ENCODE results near the gene MINDY4. TPM values are rescaled to one million over a fixed set of nuclear protein-coding genes. Genes with fewer than 3 reads are reported as not detected.

MINDY4 gene
- total RNA-seq, 2 experiments from 2014 or later, result 0.36 to 0.60 TPM

DNA sequence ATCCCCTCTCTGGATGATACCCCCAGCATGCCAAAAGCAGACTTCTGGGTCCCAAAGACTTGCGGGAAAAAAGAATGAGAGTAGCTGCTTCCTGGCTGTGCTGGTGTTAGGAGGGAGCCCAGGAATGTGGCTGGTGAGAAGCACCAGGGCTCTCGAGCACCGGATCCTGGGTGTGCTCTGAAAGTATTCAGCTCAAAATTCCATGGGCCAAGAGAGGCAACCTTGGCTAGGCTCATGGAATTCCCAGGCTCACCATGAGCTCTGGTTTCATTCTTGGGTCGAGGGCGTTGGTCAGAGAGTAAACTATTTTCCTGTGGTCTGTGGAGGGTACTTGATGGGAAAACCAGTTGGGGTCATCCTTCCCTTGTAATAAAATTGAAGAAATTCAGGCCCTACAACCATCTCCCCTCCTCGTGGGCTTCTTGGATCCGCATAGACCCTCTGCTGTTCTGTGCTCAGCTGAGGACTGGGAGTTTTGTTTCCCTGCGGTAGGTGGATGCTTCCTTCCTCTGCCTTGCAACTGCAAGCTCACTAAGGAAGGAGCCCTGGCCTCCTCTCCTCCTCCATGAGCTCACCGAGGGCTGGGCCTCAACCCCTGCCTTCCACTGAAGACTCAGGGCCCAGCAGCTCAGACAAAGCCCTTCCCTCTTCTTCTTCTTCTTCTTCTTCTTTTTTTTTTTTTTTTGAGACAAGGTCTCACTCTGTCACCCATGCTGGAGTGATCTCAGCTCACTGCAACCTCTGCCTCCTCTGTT, 106.0 kb downstream of the MINDY4 start:
- CTCF ChIA-PET, result no interaction called here

DNA sequence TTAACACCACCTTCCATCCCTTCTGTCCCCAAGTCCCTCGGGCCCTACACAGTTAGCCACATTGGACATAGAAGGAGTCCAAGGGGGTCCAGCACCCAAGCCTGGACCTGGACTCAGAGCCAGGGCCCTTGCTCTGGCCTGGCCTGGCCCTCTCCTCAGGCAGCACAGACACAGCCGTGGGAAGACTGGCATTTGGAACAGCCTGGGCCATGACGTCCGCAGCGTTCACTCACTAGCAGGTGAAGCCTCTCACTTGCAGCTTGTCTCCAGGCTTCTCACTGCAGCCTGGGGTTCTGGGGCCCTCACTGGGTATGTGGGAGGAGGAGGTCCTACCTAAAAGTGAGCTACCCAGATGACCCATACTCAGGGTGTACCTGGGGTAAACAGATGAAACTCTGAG, 106.8 kb downstream of the MINDY4 start:
- POLR2A ChIA-PET, result no interaction called here
- Mint-ChIP-seq H3K4me1 (ENCODE audit: low read depth) (no peaks in the 10 kb centered on the region), H3K27ac (no peak overlapping the region), H3K9me3 (no peaks in the 10 kb centered on the region), H3K36me3 (ENCODE audit: low read depth) (no peaks in the 10 kb centered on the region), H3K4me3 (no peak overlapping the region), H3K27me3 (no peaks in the 10 kb centered on the region)
- TF ChIP-seq, protein P1, sequence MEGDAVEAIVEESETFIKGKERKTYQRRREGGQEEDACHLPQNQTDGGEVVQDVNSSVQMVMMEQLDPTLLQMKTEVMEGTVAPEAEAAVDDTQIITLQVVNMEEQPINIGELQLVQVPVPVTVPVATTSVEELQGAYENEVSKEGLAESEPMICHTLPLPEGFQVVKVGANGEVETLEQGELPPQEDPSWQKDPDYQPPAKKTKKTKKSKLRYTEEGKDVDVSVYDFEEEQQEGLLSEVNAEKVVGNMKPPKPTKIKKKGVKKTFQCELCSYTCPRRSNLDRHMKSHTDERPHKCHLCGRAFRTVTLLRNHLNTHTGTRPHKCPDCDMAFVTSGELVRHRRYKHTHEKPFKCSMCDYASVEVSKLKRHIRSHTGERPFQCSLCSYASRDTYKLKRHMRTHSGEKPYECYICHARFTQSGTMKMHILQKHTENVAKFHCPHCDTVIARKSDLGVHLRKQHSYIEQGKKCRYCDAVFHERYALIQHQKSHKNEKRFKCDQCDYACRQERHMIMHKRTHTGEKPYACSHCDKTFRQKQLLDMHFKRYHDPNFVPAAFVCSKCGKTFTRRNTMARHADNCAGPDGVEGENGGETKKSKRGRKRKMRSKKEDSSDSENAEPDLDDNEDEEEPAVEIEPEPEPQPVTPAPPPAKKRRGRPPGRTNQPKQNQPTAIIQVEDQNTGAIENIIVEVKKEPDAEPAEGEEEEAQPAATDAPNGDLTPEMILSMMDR (IDR thresholded peaks at IDR 0.05), result no peak
- ATAC-seq (ENCODE audit: poor library complexity) (no peak), DNase-seq (no peak)
- Histone ChIP-seq H3K27ac (ENCODE audit: low read depth in 1 of 2, low read length in 2 of 2) (no peak overlapping the region), H3K27me3 (ENCODE audit: control insufficient read depth in 1 of 2, insufficient read depth in 2 of 2, low read length in 2 of 2) (no peaks in the 10 kb centered on the region), H3K36me3 (ENCODE audit: insufficient read depth, low read length) (no peaks in the 10 kb centered on the region), H3K4me3 (ENCODE audit: low read length) (no peak overlapping the region), H3K4me1 (ENCODE audit: insufficient read depth, low read length) (no peaks in the 10 kb centered on the region), H3K9me3 (ENCODE audit: control insufficient read depth in 1 of 2, insufficient read depth in 1 of 2, low read length in 2 of 2) (no peaks in the 10 kb centered on the region)
- CTCF ChIA-PET, result no interaction called here
- intact Hi-C loops (cut with DNase I, micrococcal nuclease), result no loop called here

More for the DNA sequence above, 106.0 kb downstream of the MINDY4 start:
- Mint-ChIP-seq H3K36me3 (ENCODE audit: low read depth) (no peaks in the 10 kb centered on the region), H3K9me3 (no peaks in the 10 kb centered on the region), H3K4me1 (ENCODE audit: low read depth) (no peaks in the 10 kb centered on the region), H3K4me3 (no peak overlapping the region), H3K27ac (no peak overlapping the region), H3K27me3 (no peaks in the 10 kb centered on the region)
- Histone ChIP-seq H3K27me3 (ENCODE audit: control insufficient read depth in 1 of 2, insufficient read depth in 2 of 2, low read length in 2 of 2) (no peaks in the 10 kb centered on the region), H3K27ac (ENCODE audit: low read depth in 1 of 2, low read length in 2 of 2) (no peak overlapping the region), H3K36me3 (ENCODE audit: insufficient read depth, low read length) (no peaks in the 10 kb centered on the region), H3K9me3 (ENCODE audit: control insufficient read depth in 1 of 2, insufficient read depth in 1 of 2, low read length in 2 of 2) (no peaks in the 10 kb centered on the region), H3K4me3 (ENCODE audit: low read length) (no peak overlapping the region), H3K4me1 (ENCODE audit: insufficient read depth, low read length) (no peaks in the 10 kb centered on the region)
- POLR2A ChIA-PET, result no interaction called here
- TF ChIP-seq, protein P1 (IDR thresholded peaks at IDR 0.05), result no peak
- intact Hi-C loops (cut with DNase I, micrococcal nuclease), result no loop called here
- DNase-seq (no peak), ATAC-seq (ENCODE audit: poor library complexity) (no peak)

DNA sequence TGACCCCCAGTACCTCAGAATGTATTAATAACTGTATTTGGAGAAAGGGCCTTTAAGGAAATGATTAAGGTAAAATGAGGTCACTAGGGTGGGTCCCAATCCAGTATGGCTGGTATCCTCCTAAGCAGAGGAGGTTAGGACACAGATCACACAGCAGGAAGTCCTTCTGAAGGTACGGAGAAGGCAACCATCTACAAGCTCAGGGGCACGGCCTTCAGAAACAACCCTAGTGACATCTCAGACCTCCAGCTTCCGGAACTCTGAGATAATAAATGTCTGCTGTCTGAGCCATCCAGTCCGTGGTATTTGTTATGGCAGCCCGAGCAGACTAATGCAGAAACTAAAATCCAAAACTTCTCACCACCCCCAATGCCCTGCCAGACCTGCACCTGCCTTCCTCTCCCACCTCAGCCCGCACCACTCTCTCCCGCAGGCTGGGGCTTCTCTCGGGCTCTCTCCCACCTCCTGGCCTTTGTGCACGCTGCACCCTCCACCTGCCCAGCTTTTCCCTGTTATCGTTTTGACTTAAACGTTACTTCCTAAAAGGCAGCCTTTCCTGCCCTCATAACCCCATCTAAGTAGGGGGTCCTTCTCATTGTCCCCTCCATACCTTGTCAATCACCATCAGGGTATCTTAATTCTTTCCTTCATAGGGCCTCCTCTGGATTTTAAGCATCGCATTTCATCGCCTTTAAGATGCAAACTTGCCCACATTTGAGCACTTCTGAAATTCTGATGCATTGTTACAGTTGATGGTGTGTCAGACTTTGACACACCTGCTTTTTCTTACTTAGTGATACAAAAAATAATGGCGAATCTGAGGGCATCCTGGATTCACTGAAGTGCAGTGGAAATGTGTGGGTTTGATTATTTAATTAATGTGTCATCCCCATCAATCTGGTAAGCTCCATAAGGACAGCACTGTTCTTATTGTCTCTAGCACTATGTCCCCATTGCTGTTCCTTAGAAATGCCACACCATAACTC, 108.2 kb downstream of the MINDY4 start:
- H3K4me3 Mint-ChIP-seq, result no peak overlapping the region
- TF ChIP-seq, protein P1 (IDR thresholded peaks at IDR 0.05), result no peak
- intact Hi-C loops (cut with DNase I, micrococcal nuclease), result no loop called here

More for the DNA sequence above, 108.2 kb downstream of the MINDY4 start:
- Mint-ChIP-seq H3K27ac (no peak overlapping the region), H3K9me3 (no peaks in the 10 kb centered on the region), H3K36me3 (ENCODE audit: low read depth) (no peaks in the 10 kb centered on the region), H3K27me3 (no peaks in the 10 kb centered on the region), H3K4me1 (ENCODE audit: low read depth) (no peaks in the 10 kb centered on the region)
- Histone ChIP-seq H3K4me3 (ENCODE audit: low read length) (no peak overlapping the region), H3K27me3 (ENCODE audit: control insufficient read depth in 1 of 2, insufficient read depth in 2 of 2, low read length in 2 of 2) (no peaks in the 10 kb centered on the region), H3K27ac (ENCODE audit: low read depth in 1 of 2, low read length in 2 of 2) (no peak overlapping the region), H3K9me3 (ENCODE audit: control insufficient read depth in 1 of 2, insufficient read depth in 1 of 2, low read length in 2 of 2) (no peaks in the 10 kb centered on the region), H3K4me1 (ENCODE audit: insufficient read depth, low read length) (no peaks in the 10 kb centered on the region), H3K36me3 (ENCODE audit: insufficient read depth, low read length) (no peaks in the 10 kb centered on the region)
- ChIA-PET POLR2A (no interaction called here), CTCF (no interaction called here)
- DNase-seq (no peak), ATAC-seq (ENCODE audit: poor library complexity) (no peak)

All from CD4-positive, alpha-beta T cell (primary cell).